Liver (tissue), 9 donors: Measurements from ENCODE around the gene SERTAD2. TPM values are rescaled to one million over a fixed set of nuclear protein-coding genes. Genes with fewer than 3 reads are reported as not detected.

Source experiments
- DNase-seq: peaks from one replicate; pipeline ENCODE4 v3.0.0-alpha.2; 2017; ENCODE audit warnings: low spot score
- H3K27ac ChIP-seq, 2 donors: one replicate each; pipeline ENCODE4 v1.7.0; 2013; ENCODE audit warnings: inconsistent platforms in 2 of 2, low read length in 2 of 2, control low read depth in 1 of 2, low read depth in 1 of 2, mild to moderate bottlenecking in 1 of 2
- H3K27me3 ChIP-seq, 4 donors: one replicate each; pipeline versions ENCODE4 v1.6.1 to v1.7.0; 2013; ENCODE audit warnings: low read length in 3 of 4, inconsistent platforms in 1 of 4, mild to moderate bottlenecking in 1 of 4, moderate library complexity in 1 of 4; ENCODE audit not compliant: control insufficient read depth in 4 of 4, insufficient read depth in 4 of 4
- H3K36me3 ChIP-seq, 4 donors: one replicate each; pipeline versions ENCODE4 v1.6.1 to v1.7.0; 2013; ENCODE audit warnings: low read length in 3 of 4, mild to moderate bottlenecking in 3 of 4, low read depth in 1 of 4, moderate library complexity in 1 of 4; ENCODE audit not compliant: control insufficient read depth in 4 of 4, insufficient read depth in 3 of 4
- H3K4me1 ChIP-seq, 4 donors: one replicate each; pipeline versions ENCODE4 v1.6.1 to v1.7.0; 2013; ENCODE audit warnings: low read length in 3 of 4, mild to moderate bottlenecking in 3 of 4, moderate library complexity in 1 of 4; ENCODE audit not compliant: control insufficient read depth in 4 of 4, insufficient read depth in 4 of 4
- H3K4me3 ChIP-seq, 3 donors: one replicate each; pipeline versions ENCODE4 v1.6.1 to v1.7.0; 2013; ENCODE audit warnings: low read length in 3 of 3, control low read depth in 1 of 3, low read depth in 1 of 3, mild to moderate bottlenecking in 1 of 3
- H3K9ac ChIP-seq, 2 donors: one replicate each; pipeline ENCODE4 v1.7.0; 2013; ENCODE audit warnings: low read length in 2 of 2, mild to moderate bottlenecking in 2 of 2, moderate library complexity in 2 of 2, control low read depth in 1 of 2, low read depth in 1 of 2
- H3K9me3 ChIP-seq, 4 donors: one replicate each; pipeline versions ENCODE4 v1.6.1 to v1.7.0; 2013; ENCODE audit warnings: low read length in 3 of 4; ENCODE audit not compliant: control insufficient read depth in 4 of 4
- ATF3 ChIP-seq: IDR thresholded peaks from 2 replicates; pipeline ENCODE4 v1.6.1; 2016; ENCODE audit warnings: antibody characterized with exemption
- CTCF ChIP-seq: fragments of 150-350 bp; IDR thresholded peaks from 2 replicates; pipeline ENCODE4 v1.5.1; 2017; ENCODE audit warnings: improper control_type of control experiment, low read depth, low read length; ENCODE audit not compliant: missing input control
- EGR1 ChIP-seq, 2 donors: IDR thresholded peaks; 2 replicates each; pipeline ENCODE4 v1.6.1; 2016 to 2018; ENCODE audit warnings: antibody characterized with exemption in 2 of 2, low read depth in 2 of 2
- FOXA2 ChIP-seq: IDR thresholded peaks from 2 replicates; pipeline ENCODE4 v1.6.1; 2016; ENCODE audit warnings: antibody characterized with exemption
- GABPA ChIP-seq, 2 donors: IDR thresholded peaks in 1 of 2; conservative IDR thresholded peaks in 1 of 2; 2 replicates each; pipeline ENCODE4 v1.6.1; 2016; ENCODE audit warnings: antibody characterized with exemption in 2 of 2, mild to moderate bottlenecking in 1 of 2, moderate library complexity in 1 of 2
- HNF4G ChIP-seq: IDR thresholded peaks from 2 replicates; pipeline ENCODE4 v1.6.1; 2016; ENCODE audit warnings: antibody characterized with exemption
- JUND ChIP-seq, 2 donors: IDR thresholded peaks; 2 replicates each; pipeline ENCODE4 v1.6.1; 2016; ENCODE audit warnings: antibody characterized with exemption in 2 of 2
- MAX ChIP-seq: IDR thresholded peaks from 2 replicates; pipeline ENCODE4 v1.6.1; 2016; ENCODE audit warnings: antibody characterized with exemption
- NR2F2 ChIP-seq: IDR thresholded peaks from 2 replicates; pipeline ENCODE4 v1.6.1; 2016; ENCODE audit warnings: antibody characterized with exemption
- RAD21 ChIP-seq, 2 donors: IDR thresholded peaks; 2 replicates each; pipeline ENCODE4 v1.6.1; 2016; ENCODE audit warnings: antibody characterized with exemption in 2 of 2, mild to moderate bottlenecking in 2 of 2
- REST ChIP-seq: IDR thresholded peaks from 2 replicates; pipeline ENCODE4 v1.6.1; 2016; ENCODE audit warnings: antibody characterized with exemption, mild to moderate bottlenecking
- RXRA ChIP-seq, 2 donors: IDR thresholded peaks; 2 replicates each; pipeline ENCODE4 v1.6.1; 2017 to 2018; ENCODE audit warnings: antibody characterized with exemption in 2 of 2, mild to moderate bottlenecking in 1 of 2
- SP1 ChIP-seq: IDR thresholded peaks from 2 replicates; pipeline ENCODE4 v1.6.1; 2018; ENCODE audit warnings: antibody characterized with exemption, mild to moderate bottlenecking
- TAF1 ChIP-seq: conservative IDR thresholded peaks from 2 replicates; pipeline ENCODE4 v1.6.1; 2016; ENCODE audit warnings: antibody characterized with exemption, mild to moderate bottlenecking
- YY1 ChIP-seq: IDR thresholded peaks from 2 replicates; pipeline ENCODE4 v1.6.1; 2016; ENCODE audit warnings: antibody characterized with exemption, mild to moderate bottlenecking
- ZBTB33 ChIP-seq: IDR thresholded peaks from 2 replicates; pipeline ENCODE4 v1.6.1; 2016; ENCODE audit warnings: antibody characterized with exemption
- WGBS: extraction: QIAGEN DNeasy Blood & Tissue Kit; methylation state at CpG from one replicate; pipeline ENCODE4 v1.1.7; 2013; 5-methylcytosine and 5-hydroxymethylcytosine counted together
- polyA plus RNA-seq, 2 donors: library from polyadenylated mRNA; stranded (reverse) in 1 of 2; unstranded in 1 of 2; fragments of 200-250 nt in 1 of 2; fragments of >200 nt in 1 of 2; fragmentation: Nextera tagmentation in 1 of 2; extraction: Ambion mirVana in 1 of 2; gene quantifications; one replicate each; pipeline versions ENCODE4 v1.2.1 to v1.2.3, GENCODE V29; 2013 to 2015
- total RNA-seq, 2 donors: library from RNA; depleted of rRNA; stranded (reverse); fragments of >200 nt; gene quantifications; one replicate each; pipeline ENCODE4 v1.2.3, GENCODE V29; 2014
- donor health status: healthy.
- donor health status: healthy.
- donor health status: healthy.
- donor health status: healthy.
- donor health status: healthy.

SERTAD2 gene
- total and polyA plus RNA-seq, 4 donors: 5.1 to 13.3 (median 6.4) TPM

GRCh38 chr2:64595397-64596176, 58.1 kb downstream of the SERTAD2 start:
- Histone ChIP-seq H3K4me3 (no peak overlapping the region), H3K4me1 (peaks cover 1 to 9% (median 4%) of the 10 kb centered on the region in 4 donors), H3K27me3 (no peaks in the 10 kb centered on the region), H3K36me3 (peaks cover 0 to 12% (median 6%) of the 10 kb centered on the region in 4 donors), H3K27ac (no peak overlapping the region), H3K9ac (no peak overlapping the region), H3K9me3 (no peaks in the 10 kb centered on the region)
- TF ChIP-seq RAD21 (IDR thresholded peaks at IDR 0.05) (peak; percentile 58 to 65), MAX (no peak), EGR1 (IDR thresholded peaks at IDR 0.05; ENCODE audit: low read depth in 2 of 2) (no peak), CTCF (peak; percentile 16), FOXA2 (no peak), ATF3 (no peak), NR2F2 (no peak), GABPA (IDR thresholded peaks at IDR 0.05 in 1 of 2, conservative IDR thresholded peaks at IDR 0.05 in 1 of 2) (no peak), TAF1 (no peak), HNF4G (no peak), REST (no peak)
- no peak for DNase-seq
- 56% methylated on average over 4 of the region's 4 CpGs for WGBS

GRCh38 chr2:64594226-64594989, 59.3 kb downstream of the SERTAD2 start:
- no peak for DNase-seq

More at GRCh38 chr2:64594226-64594989, 59.3 kb downstream of the SERTAD2 start:
- no peak overlapping the region for H3K4me3 ChIP-seq
- TF ChIP-seq ATF3: no peak
- TF ChIP-seq ZBTB33: no peak
- TF ChIP-seq TAF1: no peak
- TF ChIP-seq EGR1 (IDR thresholded peaks at IDR 0.05; ENCODE audit: low read depth in 2 of 2): no peak
- no peak for TF ChIP-seq YY1
- no peak for TF ChIP-seq JUND (IDR thresholded peaks at IDR 0.05)
- TF ChIP-seq REST: no peak
- TF ChIP-seq RXRA (IDR thresholded peaks at IDR 0.05): no peak
- TF ChIP-seq NR2F2: no peak
- no peak for TF ChIP-seq SP1
- no peak for TF ChIP-seq GABPA (IDR thresholded peaks at IDR 0.05 in 1 of 2, conservative IDR thresholded peaks at IDR 0.05 in 1 of 2)
- no peak overlapping the region for H3K9ac ChIP-seq
- H3K4me1 ChIP-seq: peaks cover 0 to 2% (median under 1%) of the 10 kb centered on the region in 4 donors
- WGBS: 89% methylated on average over 7 of the region's 7 CpGs
- peaks cover 0 to 12% (median 6%) of the 10 kb centered on the region in 4 donors for H3K36me3 ChIP-seq
- H3K27me3 ChIP-seq: no peaks in the 10 kb centered on the region
- no peaks in the 10 kb centered on the region for H3K9me3 ChIP-seq
- no peak overlapping the region for H3K27ac ChIP-seq
